ENCODE results near the gene ABCF3. TPM values are rescaled to one million over a fixed set of nuclear protein-coding genes. Genes with fewer than 3 reads are reported as not detected.
A peak's percentile ranks its signal among the peaks of the same experiment; 100 is the strongest.

The ABCF3 gene
- total and polyA plus RNA-seq, 10 donors, result 35.3 to 90.7 (median 68.5) TPM

- intact Hi-C loops (cut with DNase I; ENCODE audit: low total_unique reads), result no loop called here
- DNase-seq, result no peak
- Histone ChIP-seq H3K9me3 (no peaks in the 10 kb centered on the region), H3K27me3 (replicated peaks in 1 of 7) (no peaks in the 10 kb centered on the region), H3K36me3 (peaks cover 0 to 64% (median 53%) of the 10 kb centered on the region in 6 donors), H3K4me1 (peaks cover 28 to 52% (median 41%) of the 10 kb centered on the region in 6 donors), H3K4me3 (peak overlapping the region in 3 of 8 donors; percentile 79 to 96 (median 89)), H3K27ac (peak overlapping the region in 6 of 8 donors; percentile 23 to 97 (median 89))
- WGBS, 5 donors, result 20 to 24% (median 21%) methylated on average over 4 of the region's 4 CpGs
- TF ChIP-seq POLR2A (IDR thresholded peaks at IDR 0.05), result no peak
- no peak for TF ChIP-seq POLR2AphosphoS5 (IDR thresholded peaks at IDR 0.05)
- no peak for TF ChIP-seq CTCF (IDR thresholded peaks at IDR 0.05 in 8 of 11, conservative IDR thresholded peaks at IDR 0.05 in 3 of 11)
These were observed 11.7 kb upstream of the ABCF3 start for GRCh38 chr3:184174284-184174645.

- Histone ChIP-seq H3K9me3 (no peaks in the 10 kb centered on the region), H3K27me3 (replicated peaks in 1 of 7) (no peaks in the 10 kb centered on the region), H3K36me3 (peaks cover 0 to 64% (median 54%) of the 10 kb centered on the region in 6 donors), H3K4me3 (peak within 1 kb of the TSS; percentile 79 to 96 (median 90)), H3K27ac (peak within 1 kb of the TSS; percentile 81 to 97 (median 92)), H3K4me1 (peaks cover 28 to 53% (median 41%) of the 10 kb centered on the region in 6 donors)
- 0 to 1% (median 1%) methylated on average over 37 to 73 of the region's 73 CpGs for WGBS, 5 donors
- intact Hi-C loops (cut with DNase I; ENCODE audit: low total_unique reads), result no loop called here
- TF ChIP-seq CTCF (IDR thresholded peaks at IDR 0.05 in 8 of 11, conservative IDR thresholded peaks at IDR 0.05 in 3 of 11), result peak in 2 of 11 experiments; percentile 13 to 34
- TF ChIP-seq POLR2A (IDR thresholded peaks at IDR 0.05), result peak in 2 of 3 donors; percentile 34 to 38
- TF ChIP-seq POLR2AphosphoS5 (IDR thresholded peaks at IDR 0.05), result peak; percentile 91 to 94 (median 93)
- peak; percentile 100 for DNase-seq
These were observed 11.1 kb upstream of the ABCF3 start, which contains the start of gene AP2M1 for GRCh38 chr3:184174646-184175492. TSS of gene AP2M1 (plus strand) at chr3:184174855. CDS start at chr3:184176994, 2,139 bp downstream.

GRCh38 chr3:184175506-184175905, 10.5 kb upstream of the ABCF3 start:
- peak; percentile 71 for DNase-seq
- Histone ChIP-seq H3K9me3 (no peaks in the 10 kb centered on the region), H3K4me3 (peak overlapping the region; percentile 79 to 96 (median 90)), H3K36me3 (peaks cover 0 to 64% (median 54%) of the 10 kb centered on the region in 6 donors), H3K27ac (peak overlapping the region; percentile 81 to 97 (median 92)), H3K4me1 (peaks cover 28 to 57% (median 41%) of the 10 kb centered on the region in 6 donors), H3K27me3 (replicated peaks in 1 of 7) (no peaks in the 10 kb centered on the region)
- WGBS, 5 donors, result 21 to 29% (median 29%) methylated on average over 8 of the region's 8 CpGs
- TF ChIP-seq CTCF (IDR thresholded peaks at IDR 0.05 in 8 of 11, conservative IDR thresholded peaks at IDR 0.05 in 3 of 11) (no peak), POLR2AphosphoS5 (IDR thresholded peaks at IDR 0.05) (no peak), POLR2A (IDR thresholded peaks at IDR 0.05) (no peak)
- intact Hi-C loops (cut with DNase I; ENCODE audit: low total_unique reads), result no loop called here

GRCh38 chr3:184175981-184176376, 10.0 kb upstream of the ABCF3 start:
- H3K36me3 ChIP-seq, result peaks cover 0 to 64% (median 54%) of the 10 kb centered on the region in 6 donors
- no peaks in the 10 kb centered on the region for H3K27me3 ChIP-seq (replicated peaks in 1 of 7)
- H3K27ac ChIP-seq, result peak overlapping the region; percentile 81 to 97 (median 92)
- TF ChIP-seq POLR2A (IDR thresholded peaks at IDR 0.05), result no peak
- TF ChIP-seq POLR2AphosphoS5 (IDR thresholded peaks at IDR 0.05), result no peak
- TF ChIP-seq CTCF (IDR thresholded peaks at IDR 0.05 in 8 of 11, conservative IDR thresholded peaks at IDR 0.05 in 3 of 11), result no peak
- H3K4me3 ChIP-seq, result peak overlapping the region; percentile 79 to 96 (median 90)
- no peaks in the 10 kb centered on the region for H3K9me3 ChIP-seq
- no peak for DNase-seq
- WGBS, 5 donors, result 39 to 70% (median 60%) methylated on average over 3 of the region's 3 CpGs
- intact Hi-C loops (cut with DNase I; ENCODE audit: low total_unique reads), result no loop called here
- H3K4me1 ChIP-seq, result peaks cover 28 to 57% (median 41%) of the 10 kb centered on the region in 6 donors
